Mammary epithelial cell (primary cell): Measurements from ENCODE around the gene AS3MT.

Experiments
- CTCF ChIP-seq, 2 donors: IDR thresholded peaks in 1 of 2; conservative IDR thresholded peaks in 1 of 2; 2 replicates each; pipeline ENCODE4 v1.5.1; 2011 to 2012; ENCODE audit warnings: inconsistent platforms in 2 of 2, low read length in 2 of 2, mild to moderate bottlenecking in 2 of 2, control low read depth in 1 of 2, low read depth in 1 of 2; ENCODE audit not compliant: insufficient read depth in 1 of 2; ENCODE audit errors: extremely low read depth in 1 of 2
- EZH2 ChIP-seq: IDR thresholded peaks from 2 replicates; pipeline ENCODE4 v1.6.1; 2012; ENCODE audit warnings: low read length, inconsistent platforms, borderline replicate concordance

DNA sequence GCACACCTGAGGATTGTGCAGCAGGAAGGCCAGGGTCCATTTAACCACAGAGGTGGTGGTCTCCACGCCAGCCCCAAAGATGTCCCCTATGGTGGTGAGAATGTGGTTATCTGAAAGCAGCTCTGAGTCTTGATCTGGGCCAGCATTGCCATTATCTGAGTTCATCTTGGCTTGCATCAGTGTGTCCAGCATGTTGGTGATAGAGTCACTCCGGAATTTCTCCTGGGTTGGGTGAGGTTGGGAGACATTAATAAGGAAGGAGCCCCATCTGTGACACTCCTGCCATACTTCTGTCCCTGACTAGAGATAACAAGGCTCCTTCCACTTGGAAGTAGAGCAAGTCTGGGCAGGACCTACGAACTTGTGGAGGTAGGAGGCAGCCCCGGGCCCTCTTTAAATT, 36.3 kb upstream of the AS3MT start:
- TF ChIP-seq CTCF (conservative IDR thresholded peaks at IDR 0.05 in 1 of 2, IDR thresholded peaks at IDR 0.05 in 1 of 2; ENCODE audit: extremely low read depth in 1 of 2, insufficient read depth in 1 of 2, low read depth in 1 of 2, low read length in 2 of 2), result no peak
- TF ChIP-seq EZH2, result no peak
